ENCODE measurements around the gene TEX9. TPM values are rescaled to one million over a fixed set of nuclear protein-coding genes. Genes with fewer than 3 reads are reported as not detected.

The TEX9 gene
- total and polyA plus RNA-seq, 7 donors = 3.0 to 10.7 (median 5.7) TPM

- DNase-seq = no peak
- TF ChIP-seq CTCF (IDR thresholded peaks at IDR 0.05) (no peak), POLR2AphosphoS5 (IDR thresholded peaks at IDR 0.05) (no peak), EP300 (IDR thresholded peaks at IDR 0.05) (no peak), POLR2A (IDR thresholded peaks at IDR 0.05) (no peak)
- intact Hi-C loops (cut with DNase I) = no loop called here
These were observed 110.1 kb downstream of the TEX9 start for GRCh38 chr15:56475351-56475750.

More at GRCh38 chr15:56475351-56475750, 110.1 kb downstream of the TEX9 start:
- no peaks in the 10 kb centered on the region for H3K9me3 ChIP-seq
- no peak overlapping the region for H3K27ac ChIP-seq
- H3K36me3 ChIP-seq = no peaks in the 10 kb centered on the region
- H3K4me3 ChIP-seq = no peak overlapping the region
- H3K27me3 ChIP-seq = no peaks in the 10 kb centered on the region
- no peaks in the 10 kb centered on the region for H3K4me1 ChIP-seq

Other genes with a start within 250 kb of the TEX9 start
- 1 to 10 TPM; 6.7 to 9.1 (median 7.8) TPM for gene RFX7, start 121.5 kb upstream of the TEX9 start, total RNA-seq
- gene RFX7, start 121.5 kb upstream of the TEX9 start, polyA plus RNA-seq = 1 to 10 TPM in 1 of 3 donors, under 1 TPM in 2; 0.60 to 3.9 (median 0.92) TPM
- gene MNS1, start 99.7 kb downstream of the TEX9 start, total RNA-seq = 1 to 10 TPM in 2 of 4 donors, under 1 TPM in 2; 0.55 to 1.2 (median 0.87) TPM
- 1 to 10 TPM; 1.2 to 1.9 (median 1.8) TPM for gene MNS1, start 99.7 kb downstream of the TEX9 start, polyA plus RNA-seq